H1 (cell line): ENCODE measurements around the gene GLCE. TPM values are rescaled to one million over a fixed set of nuclear protein-coding genes. Genes with fewer than 3 reads are reported as not detected.

Experiments used
- CTCF ChIA-PET: fragments of 300-600 bp; sonication (Branson Sonifier 250); formaldehyde crosslinking; loops from one replicate; lab custom pipeline; 2021; ENCODE audit not compliant: partially characterized antibody; lab: Charles Lee
- POLR2A ChIA-PET: fragments of 300-600 bp; sonication (Branson Sonifier 250); formaldehyde crosslinking; loops from one replicate; lab custom pipeline; 2021; ENCODE audit warnings: inconsistent platforms; ENCODE audit not compliant: partially characterized antibody; lab: Charles Lee
- DNase-seq, 2 experiments: peaks; one replicate each; pipeline versions ENCODE4 v3.0.0 to v3.0.0-alpha.2; 2010 to 2022; ENCODE audit warnings: low spot score in 2 of 2, low read depth in 1 of 2, mixed read lengths in 1 of 2
- FAIRE-seq: peaks from 2 replicates; lab custom pipeline; 2011; peaks lifted over from hg19 to GRCh38; lab: Jason Lieb, UNC
- H2AFZ ChIP-seq: 2 replicates; pipeline ENCODE4 v1.8.1; 2012; ENCODE audit warnings: low read length, inconsistent platforms
- H2AK5ac ChIP-seq: 2 replicates; pipeline ENCODE4 v1.6.1; 2013; ENCODE audit warnings: low read depth, low read length
- H2BK120ac ChIP-seq: replicated peaks from 2 replicates; pipeline ENCODE3; 2013; ENCODE audit warnings: low read depth, low read length, inconsistent platforms
- H2BK12ac ChIP-seq: 2 replicates; pipeline ENCODE4 v1.6.1; 2013; ENCODE audit warnings: low read depth, low read length
- H2BK15ac ChIP-seq: 2 replicates; pipeline ENCODE4 v1.6.1; 2013; ENCODE audit warnings: low read length
- H2BK20ac ChIP-seq: 2 replicates; pipeline ENCODE4 v1.6.1; 2013; ENCODE audit warnings: low read length
- H2BK5ac ChIP-seq: 2 replicates; pipeline ENCODE4 v1.6.1; 2013; ENCODE audit warnings: low read depth, low read length
- H3K14ac ChIP-seq: 2 replicates; pipeline ENCODE4 v1.6.1; 2013; ENCODE audit warnings: inconsistent platforms; ENCODE audit not compliant: insufficient read length
- H3K18ac ChIP-seq: 2 replicates; pipeline ENCODE4 v1.6.1; 2013; ENCODE audit warnings: low read length; ENCODE audit errors: extremely low read depth
- H3K23ac ChIP-seq: 2 replicates; pipeline ENCODE4 v1.6.1; 2013; ENCODE audit warnings: inconsistent platforms; ENCODE audit not compliant: insufficient read length
- H3K23me2 ChIP-seq: 2 replicates; pipeline ENCODE4 v1.6.1; 2013; ENCODE audit warnings: low read depth, low read length
- H3K27ac ChIP-seq: 2 replicates; pipeline ENCODE4 v1.6.1; 2011; ENCODE audit warnings: low read depth, low read length, inconsistent platforms
- H3K27me3 ChIP-seq, 4 experiments: replicated peaks in 1 of 4; 1 replicate in 1 of 4; 2 replicates in 3 of 4; pipeline versions ENCODE4 v1.6.1 to v1.8.1; 2011 to 2013; ENCODE audit warnings: low read length in 3 of 4, mild to moderate bottlenecking in 3 of 4, inconsistent platforms in 2 of 4, mixed read lengths in 2 of 4, moderate library complexity in 1 of 4; ENCODE audit not compliant: control insufficient read depth in 3 of 4, insufficient read depth in 3 of 4; ENCODE audit errors: extremely low read depth in 1 of 4
- H3K36me3 ChIP-seq, 4 experiments: 2 replicates each; pipeline versions ENCODE4 v1.6.1 to v1.8.1; 2011 to 2013; ENCODE audit warnings: mild to moderate bottlenecking in 4 of 4, low read length in 3 of 4, moderate library complexity in 2 of 4, control low read depth in 1 of 4, inconsistent platforms in 1 of 4; ENCODE audit not compliant: insufficient read depth in 4 of 4, control insufficient read depth in 2 of 4
- H3K4ac ChIP-seq: replicated peaks from 2 replicates; pipeline ENCODE3; 2013; ENCODE audit warnings: low read length, low read depth, mixed read lengths, inconsistent platforms; ENCODE audit not compliant: insufficient read length
- H3K4me1 ChIP-seq, 4 experiments: replicated peaks in 1 of 4; 1 replicate in 1 of 4; 2 replicates in 3 of 4; pipeline versions ENCODE4 v1.6.1 to v1.8.1; 2011 to 2013; ENCODE audit warnings: low read length in 3 of 4, inconsistent platforms in 2 of 4, mixed read lengths in 1 of 4; ENCODE audit not compliant: insufficient read depth in 4 of 4, control insufficient read depth in 3 of 4
- H3K4me2 ChIP-seq, 2 experiments: 2 replicates each; pipeline versions ENCODE4 v1.6.1 to v1.8.1; 2011 to 2013; ENCODE audit warnings: low read depth in 2 of 2, low read length in 2 of 2, control low read depth in 1 of 2, inconsistent platforms in 1 of 2, mild to moderate bottlenecking in 1 of 2; ENCODE audit not compliant: insufficient read depth in 1 of 2
- H3K4me3 ChIP-seq, 4 experiments: fragments of 200-600, 300-600 bp in 1 of 4; sonication (generic), shearing (Covaris generic), sonication (Bioruptor Twin) in 1 of 4; 2 replicates each; pipeline versions ENCODE4 v1.5.1 to v1.8.1; 2011 to 2016; ENCODE audit warnings: low read length in 4 of 4, low read depth in 3 of 4, control low read depth in 2 of 4, inconsistent platforms in 2 of 4, mild to moderate bottlenecking in 2 of 4, mixed read lengths in 1 of 4, moderate library complexity in 1 of 4; ENCODE audit not compliant: insufficient read depth in 2 of 4; ENCODE audit errors: extremely low read depth in 1 of 4
- H3K56ac ChIP-seq: replicated peaks from 2 replicates; pipeline ENCODE3; 2013; ENCODE audit warnings: low read depth, mild to moderate bottlenecking, mixed read lengths, low read length, inconsistent platforms; ENCODE audit not compliant: insufficient read length
- H3K79me1 ChIP-seq: 2 replicates; pipeline ENCODE4 v1.6.1; 2013; ENCODE audit warnings: low read depth, low read length, control low read depth
- H3K79me2 ChIP-seq, 2 experiments: 2 replicates each; pipeline versions ENCODE4 v1.6.1 to v1.8.1; 2012 to 2013; ENCODE audit warnings: low read length in 2 of 2, mild to moderate bottlenecking in 2 of 2, inconsistent platforms in 1 of 2; ENCODE audit not compliant: insufficient read depth in 2 of 2, control insufficient read depth in 1 of 2
- H3K9ac ChIP-seq, 4 experiments: replicated peaks in 1 of 4; 1 replicate in 1 of 4; 2 replicates in 3 of 4; pipeline versions ENCODE4 v1.6.1 to v1.8.1; 2011 to 2013; ENCODE audit warnings: low read depth in 3 of 4, low read length in 3 of 4, control low read depth in 2 of 4, mild to moderate bottlenecking in 2 of 4, moderate library complexity in 2 of 4, inconsistent platforms in 1 of 4; ENCODE audit errors: extremely low read depth in 1 of 4
- H3K9me3 ChIP-seq, 2 experiments: 2 replicates each; pipeline versions ENCODE4 v1.6.1 to v1.8.1; 2012 to 2013; ENCODE audit warnings: mild to moderate bottlenecking in 2 of 2, moderate library complexity in 2 of 2, control low read depth in 1 of 2, inconsistent platforms in 1 of 2, low read depth in 1 of 2, low read length in 1 of 2, mixed read lengths in 1 of 2; ENCODE audit not compliant: insufficient read depth in 2 of 2
- H4K20me1 ChIP-seq, 2 experiments: replicated peaks in 1 of 2; 2 replicates each; pipeline versions ENCODE3 to v1.8.1; 2011 to 2013; ENCODE audit warnings: inconsistent platforms in 2 of 2, low read length in 2 of 2, mild to moderate bottlenecking in 1 of 2; ENCODE audit not compliant: insufficient read depth in 2 of 2, control insufficient read depth in 1 of 2
- H4K5ac ChIP-seq: 2 replicates; pipeline ENCODE4 v1.6.1; 2013; ENCODE audit warnings: low read length, low read depth, mixed read lengths, inconsistent platforms; ENCODE audit not compliant: insufficient read length
- H4K8ac ChIP-seq: 2 replicates; pipeline ENCODE4 v1.8.0; 2013; ENCODE audit warnings: mild to moderate bottlenecking, moderate library complexity, low read length, inconsistent platforms; ENCODE audit not compliant: insufficient read depth; ENCODE audit errors: extremely low read depth
- H4K91ac ChIP-seq: replicated peaks from 2 replicates; pipeline ENCODE3; 2013; ENCODE audit warnings: low read length, mixed read lengths, inconsistent platforms; ENCODE audit not compliant: insufficient read length
- BACH1 ChIP-seq: IDR thresholded peaks from 2 replicates; pipeline ENCODE4 v1.6.1; 2012; ENCODE audit warnings: low read length, improper control_type of control experiment
- CTBP2 ChIP-seq: IDR thresholded peaks from 2 replicates; pipeline ENCODE4 v1.7.0; 2011; ENCODE audit warnings: borderline replicate concordance, mild to moderate bottlenecking, moderate library complexity, mixed read lengths, low read length; ENCODE audit not compliant: insufficient read depth, insufficient read length
- PHF8 ChIP-seq: fragments of 200-600 bp; sonication (generic); conservative IDR thresholded peaks from 2 replicates; pipeline ENCODE4 v1.7.1; 2012; ENCODE audit warnings: low read depth, mild to moderate bottlenecking, inconsistent platforms, low read length, moderate library complexity
- polyA plus RNA-seq, 7 experiments: library from polyadenylated mRNA; depleted of rRNA in 3 of 7; stranded (reverse) in 5 of 7; unstranded in 2 of 7; fragments of >200 nt in 5 of 7; fragments of 200-250 nt in 2 of 7; gene quantifications; 1 replicate in 5 of 7; 2 replicates in 1 of 7; 4 replicates in 1 of 7; pipeline versions ENCODE4 v1.2.1 to v1.2.3, GENCODE V29; 2011 to 2013; ENCODE audit warnings: missing spikeins in 2 of 7, mixed read lengths in 2 of 7
- total RNA-seq: library from RNA; stranded (reverse); fragmentation: NEBNext Ultra II Directional; extraction: Animal tissue kit (Norgen Biotek cat#: 25700); gene quantifications from 2 replicates; pipeline ENCODE4 v1.2.1, GENCODE V29; 2021
- TF ChIP-seq, protein P1 (sequence below): IDR thresholded peaks from 2 replicates; pipeline ENCODE4 v1.6.1; 2011; ENCODE audit warnings: low read depth, mild to moderate bottlenecking, low read length; ENCODE audit not compliant: insufficient read depth
- TF ChIP-seq, protein P2 (sequence below): IDR thresholded peaks from 2 replicates; pipeline ENCODE4 v1.6.1; 2012; ENCODE audit warnings: inconsistent platforms

GLCE gene
- total and polyA plus RNA-seq, 2 of the 8 experiments (the other 6 are each of a cell fraction or from before 2014, with no cell fraction given): 17.1 to 22.7 TPM

DNA sequence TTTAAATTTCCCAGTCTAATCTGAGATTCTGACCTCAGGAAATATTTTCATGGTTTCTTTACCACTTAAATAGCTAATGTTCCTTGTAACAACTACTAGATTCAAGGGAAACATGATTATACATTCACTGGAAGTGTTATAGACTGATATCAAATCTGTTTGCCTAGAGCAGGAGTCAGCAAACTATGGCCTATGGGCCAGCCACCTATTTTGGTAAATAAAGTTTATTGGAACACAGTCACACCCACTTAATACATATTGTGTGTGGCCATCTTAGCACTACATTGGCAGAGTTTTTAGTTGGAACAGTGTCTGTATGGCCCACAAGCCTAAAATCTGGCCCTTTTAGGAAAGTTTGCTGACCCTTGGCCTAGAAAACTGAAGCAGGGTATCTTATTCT, 50.1 kb downstream of the GLCE start:
- Histone ChIP-seq H2AFZ (no peak overlapping the region), H4K91ac (no peak overlapping the region), H3K9me3 (no peaks in the 10 kb centered on the region), H2AK5ac (no peak overlapping the region), H3K23ac (no peak overlapping the region), H4K20me1 (peaks cover 0 to 2% of the 10 kb centered on the region in 2 experiments), H3K56ac (no peak overlapping the region), H3K27ac (no peak overlapping the region), H2BK20ac (no peak overlapping the region), H3K18ac (no peak overlapping the region), H3K4me3 (no peak overlapping the region), H3K9ac (no peak overlapping the region), H4K8ac (no peak overlapping the region), H4K5ac (no peak overlapping the region), H3K36me3 (no peaks in the 10 kb centered on the region), H3K79me1 (no peaks in the 10 kb centered on the region), H3K4me1 (no peaks in the 10 kb centered on the region), H3K4ac (no peak overlapping the region), H2BK120ac (no peak overlapping the region), H3K27me3 (no peaks in the 10 kb centered on the region), H2BK15ac (no peak overlapping the region), H3K4me2 (no peak overlapping the region), H3K79me2 (peaks cover 0 to 30% of the 10 kb centered on the region in 2 experiments; a peak in 2 of 4 replicates), H2BK5ac (no peak overlapping the region), H3K23me2 (no peaks in the 10 kb centered on the region), H2BK12ac (no peak overlapping the region), H3K14ac (no peak overlapping the region)
- DNase-seq (no peak), FAIRE-seq (no peak)
- ChIA-PET CTCF (interaction anchor here (0.8 to 1.4 kb wide), 4 partner anchors 15 to 179 kb away, joined by 3 to 5 read pairs (median 3); no protein-coding TSS in a partner anchor), POLR2A (no interaction called here)
- TF ChIP-seq, protein P1, sequence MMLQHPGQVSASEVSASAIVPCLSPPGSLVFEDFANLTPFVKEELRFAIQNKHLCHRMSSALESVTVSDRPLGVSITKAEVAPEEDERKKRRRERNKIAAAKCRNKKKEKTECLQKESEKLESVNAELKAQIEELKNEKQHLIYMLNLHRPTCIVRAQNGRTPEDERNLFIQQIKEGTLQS: no peak
- no peak for TF ChIP-seq BACH1
- TF ChIP-seq, protein P2, sequence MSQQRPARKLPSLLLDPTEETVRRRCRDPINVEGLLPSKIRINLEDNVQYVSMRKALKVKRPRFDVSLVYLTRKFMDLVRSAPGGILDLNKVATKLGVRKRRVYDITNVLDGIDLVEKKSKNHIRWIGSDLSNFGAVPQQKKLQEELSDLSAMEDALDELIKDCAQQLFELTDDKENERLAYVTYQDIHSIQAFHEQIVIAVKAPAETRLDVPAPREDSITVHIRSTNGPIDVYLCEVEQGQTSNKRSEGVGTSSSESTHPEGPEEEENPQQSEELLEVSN: no peak
- TF ChIP-seq PHF8: no peak
- no peak for TF ChIP-seq CTBP2
